Stimulated activated CD4-positive, alpha-beta T cell treated with anti-CD3 and anti-CD28 coated beads, TNF-alpha, amount 100 ng/mL, for 48 hours (primary cell): ENCODE results near the gene CDK14.

Experiments used
- DNase-seq, 3 donors: peaks; one replicate each; pipeline ENCODE4 v3.0.0-alpha.2; 2020; ENCODE audit warnings: low read depth in 3 of 3

CDK14 gene

DNA sequence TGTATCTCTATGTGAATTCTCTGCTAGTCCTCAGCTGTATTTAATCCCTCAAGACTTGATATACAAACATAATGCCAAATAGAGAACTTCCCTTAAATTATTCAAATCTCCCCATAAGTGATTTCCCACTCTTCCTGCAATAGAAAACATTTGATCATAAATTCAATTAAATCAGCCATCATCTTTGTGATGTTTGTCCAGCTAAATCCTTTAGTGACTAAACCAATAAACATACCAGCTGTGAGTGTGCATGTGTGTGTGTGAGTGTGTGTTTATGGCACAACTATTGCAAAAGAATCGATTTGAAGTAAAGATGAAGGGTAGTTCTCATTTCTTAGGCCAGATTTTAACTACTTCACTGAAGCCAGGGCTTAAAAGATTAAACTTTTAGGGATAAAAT, 492.6 kb downstream of the CDK14 start:
- no peak for DNase-seq

DNA sequence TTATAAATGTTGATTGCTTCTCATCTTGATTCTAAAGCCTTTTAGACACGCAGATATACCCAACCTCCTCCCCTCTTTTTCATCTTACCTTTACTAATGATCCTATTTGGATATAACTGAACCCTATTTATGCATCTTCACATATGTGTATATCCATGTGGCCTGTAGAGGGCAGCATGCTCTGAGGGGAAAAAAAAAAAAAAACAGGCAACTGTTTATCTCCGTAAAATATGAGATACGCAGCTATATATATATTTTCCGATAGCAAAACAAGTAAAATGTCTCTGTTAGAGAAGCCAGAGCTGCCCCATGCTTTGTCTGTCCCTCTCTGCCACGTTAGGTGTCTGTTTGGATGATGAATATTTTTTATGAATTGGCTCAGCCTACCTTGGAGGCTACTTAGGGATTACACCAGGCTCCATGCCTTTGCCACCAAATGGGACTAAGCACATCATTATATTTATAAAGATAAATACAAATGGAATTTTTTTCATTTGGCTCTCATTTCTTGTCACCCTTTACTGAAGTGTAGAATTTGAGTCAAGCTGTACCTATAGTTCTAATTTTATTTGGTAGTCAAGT, 493.4 kb downstream of the CDK14 start:
- no peak for DNase-seq

DNA sequence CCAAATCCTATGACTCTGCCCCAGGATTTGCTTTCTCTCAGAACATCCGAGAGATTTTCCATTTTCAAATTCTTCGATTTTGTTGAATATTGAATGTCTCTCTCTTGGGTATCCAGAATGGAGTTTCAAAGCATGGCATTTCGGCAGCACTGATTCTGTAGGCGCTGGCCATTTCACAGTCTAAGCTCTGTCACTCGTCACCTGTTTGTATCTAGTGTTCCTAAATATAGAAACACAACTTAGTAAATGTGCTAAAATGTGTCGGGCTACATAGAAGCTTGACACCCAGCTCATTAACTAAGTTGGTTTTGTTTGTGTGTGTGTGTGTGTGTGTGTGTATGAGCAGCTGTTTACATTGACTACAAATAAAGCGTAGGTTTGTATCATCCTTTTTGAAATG, 494.6 kb downstream of the CDK14 start:
- no peak for DNase-seq

DNA sequence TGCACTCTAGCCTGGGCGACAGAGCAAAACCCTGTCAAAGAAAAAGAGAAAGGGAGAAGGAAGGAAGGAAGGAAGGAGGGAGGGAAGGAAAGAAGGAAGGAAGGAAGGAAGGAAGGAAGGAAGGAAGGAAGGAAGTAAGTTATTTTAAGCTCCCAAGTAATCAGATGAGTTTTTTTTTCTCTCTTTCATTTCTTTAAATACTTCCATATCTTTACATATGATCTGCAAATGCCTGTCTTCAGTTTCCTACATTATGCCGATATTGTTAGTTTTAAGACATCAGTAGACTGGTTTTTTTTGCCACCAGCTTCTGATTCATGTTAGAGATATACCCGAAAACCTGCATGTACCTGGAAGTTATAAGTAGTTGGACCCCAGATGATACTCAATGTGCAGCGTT, 495.5 kb downstream of the CDK14 start:
- no peak for DNase-seq

DNA sequence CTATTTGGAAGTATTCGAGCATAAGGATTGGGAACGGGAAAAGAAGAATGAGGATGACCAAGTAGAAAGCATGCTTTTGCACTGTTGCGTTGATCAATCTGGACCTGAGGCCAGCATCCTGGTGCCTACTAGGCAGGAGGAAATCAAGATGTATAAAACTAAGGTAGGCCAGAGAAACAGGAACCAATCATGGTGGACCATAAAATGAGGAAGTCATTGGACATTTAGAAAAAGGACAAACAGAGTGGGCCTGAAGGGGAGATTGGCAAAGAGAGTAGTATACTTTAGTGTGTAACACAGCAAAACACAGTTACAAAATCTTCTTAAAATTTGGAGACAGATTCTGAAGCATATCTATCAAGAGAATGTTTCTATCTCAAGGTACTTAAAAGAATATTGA, 497.1 kb downstream of the CDK14 start:
- no peak for DNase-seq

DNA sequence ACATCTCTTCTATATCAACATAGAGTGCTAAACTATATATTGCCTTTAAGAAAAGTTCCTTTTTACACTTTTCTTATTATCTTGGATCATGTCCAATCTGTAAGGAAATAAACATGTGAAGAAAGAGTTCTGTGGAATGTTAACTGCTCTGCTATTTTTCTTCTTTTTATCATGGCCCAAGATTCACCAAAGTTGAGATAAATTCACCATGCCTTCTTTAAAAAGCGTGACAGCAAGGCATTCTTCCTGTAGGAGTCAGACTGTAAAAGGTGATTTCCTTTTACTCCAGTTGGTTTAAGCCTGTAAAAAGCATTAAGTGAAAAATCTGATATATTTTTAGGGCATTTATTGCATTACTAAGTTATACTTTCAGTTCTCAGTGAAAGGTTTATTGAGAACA, 502.4 kb downstream of the CDK14 start:
- no peak for DNase-seq

DNA sequence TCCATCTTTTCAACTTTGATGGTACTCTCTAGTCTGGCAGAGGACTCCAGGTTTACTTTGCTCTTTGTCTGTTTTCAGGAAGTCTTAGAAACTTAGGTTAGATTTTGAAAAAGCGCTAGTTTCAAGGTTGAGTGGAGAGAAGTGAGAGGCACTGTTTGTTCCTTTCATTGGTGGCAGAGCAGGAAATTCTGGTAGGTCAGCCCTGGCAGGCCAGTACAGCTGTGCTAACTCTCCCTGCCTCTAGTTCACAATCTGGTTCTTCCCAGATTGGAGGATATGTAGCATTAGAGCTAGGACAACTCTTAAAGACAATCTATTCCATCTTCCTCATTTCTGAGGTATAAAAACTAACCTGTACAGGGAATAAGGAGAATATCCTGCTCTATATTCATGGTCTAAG, 507.2 kb downstream of the CDK14 start:
- DNase-seq: no peak

DNA sequence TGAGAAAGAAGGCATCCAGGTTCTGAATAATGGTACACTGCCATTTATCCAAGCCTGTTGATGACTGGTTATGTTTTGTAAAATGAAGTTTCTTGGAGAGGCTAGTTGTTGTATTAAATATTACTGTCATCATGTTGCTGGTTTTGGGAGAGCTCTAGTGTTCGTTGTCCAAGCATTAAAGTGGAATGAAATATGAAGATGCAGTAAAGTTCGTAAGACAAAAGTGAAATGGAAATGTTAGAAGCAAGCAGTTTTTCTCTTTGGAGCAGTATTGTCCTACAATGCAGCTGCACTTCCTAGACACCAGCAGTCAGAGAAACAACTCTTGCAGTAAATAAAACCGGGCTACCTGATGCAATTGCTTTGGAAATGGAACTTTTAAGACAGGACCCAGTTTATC, 511.3 kb downstream of the CDK14 start:
- DNase-seq: no peak

DNA sequence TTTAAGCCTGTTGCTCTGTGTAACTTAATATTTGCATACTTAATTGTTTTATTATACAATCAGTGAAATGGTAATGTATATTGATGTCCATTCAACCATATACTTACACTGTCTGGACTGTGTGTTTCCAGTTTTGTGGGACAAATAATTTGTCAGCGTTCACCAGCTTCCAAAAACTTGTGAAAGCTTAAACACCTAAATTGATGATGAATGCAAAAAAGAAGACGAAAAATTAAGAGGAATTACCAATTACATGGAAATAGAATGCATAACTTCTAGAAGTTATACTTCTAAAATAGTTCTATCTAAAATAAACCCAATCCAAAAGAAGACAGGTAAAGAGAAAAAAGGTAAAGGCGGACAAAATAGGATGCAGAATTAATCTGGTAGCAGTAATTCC, 513.1 kb downstream of the CDK14 start:
- no peak for DNase-seq

DNA sequence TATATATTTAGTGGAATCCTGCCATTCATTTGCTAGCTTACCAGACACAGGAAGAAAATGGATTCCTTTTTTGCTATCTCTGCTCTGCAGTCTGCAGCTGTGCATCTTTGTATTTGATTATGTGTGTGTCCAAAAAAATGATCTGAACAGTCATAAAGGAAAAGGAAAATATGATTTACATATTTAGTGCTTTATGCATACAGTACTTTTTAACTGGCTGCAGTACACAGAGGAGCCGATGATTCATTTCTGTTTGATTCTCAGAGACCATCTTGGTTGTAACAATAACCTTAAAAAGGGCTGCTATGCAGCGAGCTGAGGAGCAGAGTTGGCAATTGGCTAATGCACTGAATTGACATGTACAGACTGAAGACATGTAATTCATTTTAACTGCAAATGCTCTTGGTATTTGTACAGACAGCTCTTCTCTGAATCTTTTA, 516.8 kb downstream of the CDK14 start:
- DNase-seq: no peak

DNA sequence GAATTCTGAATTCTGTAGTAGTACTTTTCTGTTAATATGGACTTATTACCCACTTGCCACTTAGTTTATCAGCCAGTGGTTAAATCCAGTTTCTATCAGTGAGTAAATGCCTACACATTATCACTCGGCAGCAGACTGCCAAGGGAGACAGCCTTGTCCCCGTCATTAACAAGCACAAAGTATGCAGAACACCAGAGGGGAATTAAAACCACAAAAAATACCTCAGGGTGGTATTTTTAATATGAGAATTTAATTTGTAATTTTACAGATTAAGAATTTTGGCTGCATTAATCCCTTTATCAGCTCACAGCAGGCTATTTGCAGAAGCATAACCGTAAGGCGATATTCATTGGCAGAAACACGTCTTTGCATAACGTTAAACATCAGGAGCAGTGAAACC, 518.1 kb downstream of the CDK14 start:
- DNase-seq: no peak

DNA sequence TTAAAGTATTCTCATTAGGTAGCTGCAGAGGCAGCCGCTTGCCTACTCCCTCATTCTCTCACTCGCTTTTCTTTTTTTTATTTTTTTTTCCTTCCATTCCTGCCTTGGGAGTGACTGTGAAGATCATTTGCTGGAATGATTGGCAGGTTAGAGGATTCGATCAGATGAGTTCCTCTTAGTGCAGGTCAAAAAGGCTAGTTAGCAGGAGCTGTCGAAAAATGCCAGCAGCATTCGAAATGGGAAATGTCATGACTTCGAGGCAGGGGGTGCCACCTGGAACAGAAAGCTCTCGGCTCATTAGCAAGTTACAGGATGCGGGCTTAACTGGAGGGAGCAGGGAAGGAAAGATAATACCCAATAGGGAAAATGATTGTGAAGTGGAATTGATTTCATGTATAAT, 530.6 kb downstream of the CDK14 start:
- no peak for DNase-seq

DNA sequence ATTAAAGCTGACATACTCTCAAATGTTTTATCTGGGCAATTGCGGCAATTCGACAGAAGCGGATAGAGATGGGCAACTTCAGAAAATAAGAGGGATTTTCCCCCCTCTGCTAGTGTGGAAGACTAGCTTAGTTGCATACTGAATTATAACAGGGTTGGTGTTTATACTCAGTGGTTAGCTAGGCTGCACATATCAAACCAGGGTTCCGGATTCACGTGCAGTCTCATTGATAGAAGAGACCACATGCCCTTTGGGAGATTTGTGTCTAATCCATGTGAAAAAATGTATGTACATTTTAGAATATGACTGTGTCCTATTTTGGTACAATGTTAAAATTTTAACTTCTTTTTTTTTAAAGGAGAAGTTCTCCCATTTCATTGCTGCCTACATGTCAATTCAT, 531.2 kb downstream of the CDK14 start:
- no peak for DNase-seq

DNA sequence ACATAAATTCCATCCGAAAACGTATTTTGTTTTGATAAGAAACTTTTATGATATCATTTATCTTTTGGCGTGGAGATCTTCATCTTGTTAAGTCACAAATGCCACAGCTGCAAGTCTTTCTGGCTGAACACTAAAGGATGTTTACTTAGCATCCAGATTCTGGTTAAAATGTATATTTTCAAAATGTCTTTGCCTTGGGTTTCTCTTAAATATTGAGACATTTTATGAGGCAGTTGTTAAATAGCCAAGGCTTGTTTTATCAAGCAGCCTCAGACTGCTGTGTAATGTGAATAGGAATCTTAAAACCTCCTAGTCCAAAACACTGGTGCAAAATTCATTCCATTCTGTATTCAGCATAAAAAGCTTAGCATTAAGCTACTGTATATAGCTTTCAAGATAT, 531.8 kb downstream of the CDK14 start:
- no peak for DNase-seq

DNA sequence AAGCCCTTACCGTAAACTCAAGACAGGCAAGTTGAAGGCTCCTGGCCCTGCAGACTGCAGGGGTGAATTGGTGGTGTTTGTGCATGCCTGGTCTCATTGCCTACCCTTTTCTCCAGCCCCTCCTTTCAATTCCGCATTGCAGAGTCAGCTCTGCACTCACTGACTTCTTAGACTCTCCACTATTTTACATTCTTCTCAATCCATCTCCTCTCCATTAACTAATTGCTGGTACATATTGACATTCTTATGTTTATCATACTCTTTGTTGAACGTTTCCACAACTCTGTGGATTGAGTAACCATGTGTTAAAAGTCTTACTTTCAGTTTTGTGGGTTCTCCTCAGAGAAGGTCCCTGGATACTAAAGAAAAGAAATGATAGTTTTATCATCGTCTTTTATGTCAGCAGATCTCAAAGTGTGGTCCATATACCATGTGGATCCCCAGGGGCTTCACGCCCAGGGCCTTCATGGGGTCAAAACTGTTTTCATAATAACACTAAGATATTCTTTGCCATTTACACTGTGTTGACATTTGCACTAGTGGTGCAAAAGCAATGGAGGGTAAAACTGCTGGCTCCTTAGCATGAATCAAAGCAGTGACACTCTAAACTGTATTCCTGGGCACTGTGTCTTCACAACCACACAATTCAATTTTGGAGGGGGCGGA, 532.7 kb downstream of the CDK14 start:
- no peak for DNase-seq

DNA sequence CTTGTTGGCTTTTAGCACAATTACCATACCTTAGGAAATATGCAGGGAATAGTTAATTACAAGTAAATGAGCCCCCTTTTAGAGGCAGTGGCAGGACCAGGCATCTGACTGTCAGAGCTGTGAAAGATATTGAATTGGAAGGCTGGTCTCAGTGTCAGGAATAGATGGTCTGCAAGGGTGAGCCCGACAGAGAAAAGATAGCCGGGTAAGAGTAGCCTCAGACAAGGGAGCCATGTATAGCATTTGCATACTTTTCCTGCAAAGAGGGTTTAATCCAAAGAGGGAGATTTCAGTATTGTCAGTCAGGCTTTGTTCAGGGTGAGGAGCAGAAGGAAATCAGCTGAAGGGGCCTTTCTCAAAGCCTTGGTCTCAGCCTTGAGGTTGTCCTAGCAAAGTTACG, 539.2 kb downstream of the CDK14 start:
- no peak for DNase-seq

DNA sequence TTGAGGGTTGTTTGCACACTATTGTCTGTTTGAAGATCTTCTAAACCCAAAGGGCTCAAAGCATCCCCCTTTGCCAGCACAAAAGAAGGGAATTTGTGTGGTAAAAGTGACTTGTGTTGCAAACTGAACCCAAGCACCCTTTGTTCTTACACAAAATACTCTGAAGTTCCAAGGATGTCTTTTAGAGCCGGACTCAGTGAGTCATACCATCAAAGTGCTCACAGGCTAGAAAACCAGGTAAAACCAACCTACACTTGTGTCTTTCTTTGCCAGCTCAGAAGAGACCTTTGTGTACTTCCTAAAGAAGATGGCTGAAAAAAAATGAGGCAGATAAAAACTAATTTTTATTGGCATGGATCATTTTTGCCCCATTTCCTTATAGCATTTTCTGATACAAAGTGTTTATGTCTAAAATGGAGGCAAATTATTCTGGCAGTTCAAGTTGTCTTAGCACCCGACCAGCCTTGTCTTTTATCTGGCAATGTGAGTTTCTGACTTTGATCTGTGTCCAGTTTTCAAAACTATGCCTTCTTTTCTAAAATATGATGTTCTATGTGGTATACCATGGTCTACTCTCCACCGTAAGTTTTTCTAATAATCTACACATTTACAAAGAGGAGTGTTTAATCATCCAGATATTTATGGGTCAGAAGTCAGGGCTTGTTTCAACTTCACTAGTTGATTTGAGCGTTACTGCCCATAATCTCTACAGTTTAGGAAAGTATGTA, 539.7 kb downstream of the CDK14 start:
- DNase-seq: no peak

DNA sequence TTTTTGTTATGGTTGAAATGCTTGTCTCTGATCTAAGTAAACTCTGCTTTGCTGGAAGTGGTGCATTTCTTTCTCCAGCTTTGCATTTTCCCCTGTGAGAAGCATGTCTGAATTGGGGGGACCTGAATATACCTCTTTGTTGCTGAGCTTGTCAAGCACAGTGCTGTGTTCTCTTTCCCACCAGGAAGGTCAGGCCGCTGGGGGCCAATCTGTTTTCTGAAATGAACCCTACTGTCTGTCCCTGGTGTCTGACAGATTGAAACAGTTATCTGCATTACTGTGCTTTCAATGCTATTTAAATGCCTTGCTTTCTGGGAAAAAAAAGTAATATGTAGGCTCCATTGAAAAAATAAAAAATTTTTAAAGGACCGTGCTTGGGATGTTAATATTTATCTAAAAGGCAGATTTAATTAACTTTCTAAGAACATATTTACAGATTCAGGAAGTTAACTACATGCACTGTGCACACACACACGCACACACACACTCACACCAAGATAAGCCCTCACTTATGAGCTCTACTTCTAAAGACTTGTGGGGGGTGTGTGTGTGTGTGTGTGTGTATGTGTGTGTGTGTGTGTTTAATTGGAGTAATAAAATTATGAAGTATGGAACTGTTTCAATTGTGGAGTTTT, 541.1 kb downstream of the CDK14 start:
- no peak for DNase-seq

DNA sequence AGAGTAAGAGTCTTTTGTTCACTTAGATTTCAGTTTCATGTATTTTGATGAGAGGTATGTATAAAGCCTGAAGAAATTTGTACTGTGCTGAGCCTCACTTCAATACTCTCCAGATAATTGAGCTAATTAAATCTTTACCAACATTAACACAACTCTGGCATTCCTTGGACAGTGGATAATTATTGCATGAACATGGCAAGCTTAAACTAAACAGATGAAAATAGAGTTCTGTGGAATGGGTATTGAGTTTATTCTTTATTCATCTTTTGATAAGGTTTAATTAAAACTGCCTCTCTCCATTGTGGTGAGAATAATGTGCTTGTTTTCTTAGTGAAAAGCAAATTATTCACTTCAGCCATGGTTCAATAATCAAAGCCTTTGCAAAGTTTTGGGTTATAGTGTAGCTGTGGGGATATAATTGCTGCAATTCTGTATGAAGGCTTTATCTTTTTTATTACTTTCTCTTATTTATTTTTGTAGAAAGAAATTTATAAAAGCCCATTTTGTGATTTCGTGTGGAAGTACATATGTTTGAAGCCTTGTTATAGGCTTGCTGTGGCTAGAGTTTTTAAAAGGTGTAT, 541.8 kb downstream of the CDK14 start:
- DNase-seq: no peak

DNA sequence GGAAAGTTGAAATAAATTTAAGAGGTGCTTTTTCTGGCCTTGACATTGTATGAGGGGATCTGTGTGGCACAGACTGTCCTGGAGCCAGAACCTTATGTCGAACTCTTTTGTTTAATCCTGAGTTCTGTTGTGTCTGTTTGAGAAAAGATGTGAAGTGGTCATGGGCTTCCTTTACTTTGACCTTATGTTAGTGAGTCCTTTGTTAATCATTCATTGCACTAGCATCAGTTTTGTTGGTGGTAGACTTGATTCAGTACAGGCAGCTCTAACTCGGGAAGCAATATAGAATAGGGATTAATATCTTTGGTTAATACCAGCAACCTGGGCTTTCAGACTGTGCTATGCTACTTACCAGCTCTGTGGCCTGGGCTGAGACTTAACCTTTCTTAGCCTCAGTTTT, 544.2 kb downstream of the CDK14 start:
- no peak for DNase-seq

DNA sequence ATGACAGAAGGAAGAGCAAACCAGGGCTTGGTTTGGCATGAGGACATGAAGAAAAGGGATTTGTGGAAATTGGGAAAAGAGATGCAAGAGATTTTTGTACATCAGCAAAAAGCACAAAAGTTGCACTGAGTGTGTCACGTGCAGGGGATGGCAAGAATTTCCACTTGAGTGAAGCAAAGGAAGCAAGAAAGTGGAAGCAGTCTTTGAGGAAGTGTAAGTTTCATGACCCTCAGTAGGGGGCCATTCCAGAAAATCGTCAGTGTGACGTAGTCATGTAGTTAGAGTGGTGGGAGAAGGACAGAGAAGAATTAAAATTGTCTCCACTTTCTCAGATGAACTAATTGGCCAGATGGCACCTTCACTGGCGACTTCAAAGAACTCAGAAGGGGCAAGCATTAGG, 544.9 kb downstream of the CDK14 start:
- DNase-seq: no peak

DNA sequence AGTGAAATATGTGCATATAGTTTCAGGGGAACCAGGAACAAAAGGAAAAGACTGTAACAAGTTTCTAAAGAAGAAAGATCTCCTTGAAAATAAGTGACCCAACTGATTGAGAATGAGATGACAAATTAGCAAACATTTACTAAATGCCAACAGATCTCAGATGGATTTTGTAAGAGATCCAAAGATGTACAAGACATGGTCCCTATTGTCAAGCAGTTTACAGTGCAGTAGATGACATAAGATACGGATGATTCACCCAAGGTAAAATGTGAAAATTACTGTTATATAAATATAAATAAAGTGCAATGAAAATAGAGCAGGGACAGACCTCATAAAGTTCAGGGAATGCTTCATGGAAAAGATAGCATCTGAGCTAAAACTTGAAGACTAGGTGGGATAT, 546.6 kb downstream of the CDK14 start:
- DNase-seq: no peak
